ENCODE data around the gene MTMR12.

DNA sequence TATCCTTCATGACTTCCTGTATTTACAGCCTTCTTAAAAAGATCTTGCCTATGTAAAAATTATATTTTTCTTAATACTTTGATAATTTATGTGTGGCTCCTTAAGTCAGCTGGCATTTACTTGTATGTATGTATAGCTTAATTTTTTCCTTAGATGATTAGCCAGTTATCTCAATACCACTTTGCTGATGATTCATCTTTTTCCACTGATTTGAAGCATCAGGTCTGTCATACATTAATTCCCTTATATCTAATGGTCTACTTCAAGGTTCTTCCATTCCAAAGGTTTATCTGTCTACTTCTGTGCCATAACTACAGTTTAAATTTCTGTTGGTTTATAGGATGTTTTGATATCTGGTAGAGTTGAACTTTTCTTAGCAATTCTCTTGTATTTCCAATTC lies 44.9 kb upstream of the MTMR12 start:
- TF ChIP-seq, protein P1, sequence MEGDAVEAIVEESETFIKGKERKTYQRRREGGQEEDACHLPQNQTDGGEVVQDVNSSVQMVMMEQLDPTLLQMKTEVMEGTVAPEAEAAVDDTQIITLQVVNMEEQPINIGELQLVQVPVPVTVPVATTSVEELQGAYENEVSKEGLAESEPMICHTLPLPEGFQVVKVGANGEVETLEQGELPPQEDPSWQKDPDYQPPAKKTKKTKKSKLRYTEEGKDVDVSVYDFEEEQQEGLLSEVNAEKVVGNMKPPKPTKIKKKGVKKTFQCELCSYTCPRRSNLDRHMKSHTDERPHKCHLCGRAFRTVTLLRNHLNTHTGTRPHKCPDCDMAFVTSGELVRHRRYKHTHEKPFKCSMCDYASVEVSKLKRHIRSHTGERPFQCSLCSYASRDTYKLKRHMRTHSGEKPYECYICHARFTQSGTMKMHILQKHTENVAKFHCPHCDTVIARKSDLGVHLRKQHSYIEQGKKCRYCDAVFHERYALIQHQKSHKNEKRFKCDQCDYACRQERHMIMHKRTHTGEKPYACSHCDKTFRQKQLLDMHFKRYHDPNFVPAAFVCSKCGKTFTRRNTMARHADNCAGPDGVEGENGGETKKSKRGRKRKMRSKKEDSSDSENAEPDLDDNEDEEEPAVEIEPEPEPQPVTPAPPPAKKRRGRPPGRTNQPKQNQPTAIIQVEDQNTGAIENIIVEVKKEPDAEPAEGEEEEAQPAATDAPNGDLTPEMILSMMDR (IDR thresholded peaks at IDR 0.05 in 8 of 11, conservative IDR thresholded peaks at IDR 0.05 in 3 of 11): no peak
- no peak for TF ChIP-seq POLR2AphosphoS5 (IDR thresholded peaks at IDR 0.05)
